Activated CD4-positive, alpha-beta T cell treated with anti-CD3 and anti-CD28 coated beads, Interleukin-2, amount 10 ng/mL, durations not matched to agents 7 days and 5 days (primary cell): ENCODE results near the gene OVCH1. TPM values are rescaled to one million over a fixed set of nuclear protein-coding genes. Genes with fewer than 3 reads are reported as not detected.
"Not testable (repeated sequence)": the region's sequence is repeated elsewhere in the genome, so short reads cannot be mapped to it uniquely, and the experiment has no call there.

Experiments
- CTCF ChIA-PET: fragments of 350-600 bp; sonication (Branson Sonifier 250); formaldehyde crosslinking; loops from one replicate; lab custom pipeline; 2021; ENCODE audit warnings: antibody characterized with exemption; lab: Charles Lee
- POLR2A ChIA-PET: fragments of 350-600 bp; sonication (Branson Sonifier 250); formaldehyde crosslinking; loops from one replicate; lab custom pipeline; 2021; ENCODE audit warnings: antibody characterized with exemption; lab: Charles Lee
- DNase-seq: peaks from one replicate; pipeline ENCODE4 v3.0.0-alpha.2; 2020
- H3K27ac Mint-ChIP-seq: one replicate; pipeline ENCODE4 v1.8.0; 2021; ENCODE audit warnings: mild to moderate bottlenecking, moderate library complexity, mixed read lengths
- H3K27me3 Mint-ChIP-seq: one replicate; pipeline ENCODE4 v1.8.0; 2021; ENCODE audit warnings: mixed read lengths
- H3K36me3 Mint-ChIP-seq: one replicate; pipeline ENCODE4 v1.8.0; 2021; ENCODE audit warnings: low read depth, mixed read lengths
- H3K4me1 Mint-ChIP-seq: one replicate; pipeline ENCODE4 v1.8.0; 2021; ENCODE audit warnings: mixed read lengths
- H3K4me3 Mint-ChIP-seq: one replicate; pipeline ENCODE4 v1.8.0; 2021; ENCODE audit warnings: mild to moderate bottlenecking, moderate library complexity, mixed read lengths
- H3K9me3 Mint-ChIP-seq: one replicate; pipeline ENCODE4 v1.8.0; 2021; ENCODE audit warnings: mixed read lengths
- total RNA-seq, 2 experiments: library from RNA; stranded (reverse); gene quantifications; one replicate each; pipeline ENCODE4 v1.2.3, GENCODE V29; 2021

The OVCH1 gene
- total RNA-seq, 2 experiments from 2014 or later, result not detected

DNA sequence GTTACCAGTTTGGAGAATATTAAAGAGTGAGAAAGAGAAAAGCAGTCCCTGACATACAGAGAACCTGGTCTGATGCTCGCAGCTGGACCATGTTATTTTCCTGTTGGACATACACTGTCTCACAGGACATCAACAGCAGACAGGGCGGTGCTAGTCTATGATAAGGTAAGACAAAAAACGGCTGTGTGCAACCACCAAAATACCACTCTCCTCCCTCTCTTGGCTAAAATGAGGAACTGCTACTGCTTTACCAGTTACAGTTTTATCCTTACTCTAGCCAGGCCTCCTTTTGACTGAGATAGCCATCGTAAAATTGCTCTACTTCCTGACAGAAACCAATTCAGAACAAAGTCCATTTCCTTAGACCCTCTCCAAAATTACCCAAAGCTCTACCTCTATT, 69.5 kb downstream of the OVCH1 start:
- Mint-ChIP-seq H3K27ac (no peak overlapping the region), H3K27me3 (peaks cover 13% of the 10 kb centered on the region), H3K36me3 (no peaks in the 10 kb centered on the region), H3K4me1 (no peaks in the 10 kb centered on the region), H3K9me3 (no peaks in the 10 kb centered on the region), H3K4me3 (no peak overlapping the region)
- ChIA-PET CTCF (no interaction called here), POLR2A (no interaction called here)
- DNase-seq, result no peak

DNA sequence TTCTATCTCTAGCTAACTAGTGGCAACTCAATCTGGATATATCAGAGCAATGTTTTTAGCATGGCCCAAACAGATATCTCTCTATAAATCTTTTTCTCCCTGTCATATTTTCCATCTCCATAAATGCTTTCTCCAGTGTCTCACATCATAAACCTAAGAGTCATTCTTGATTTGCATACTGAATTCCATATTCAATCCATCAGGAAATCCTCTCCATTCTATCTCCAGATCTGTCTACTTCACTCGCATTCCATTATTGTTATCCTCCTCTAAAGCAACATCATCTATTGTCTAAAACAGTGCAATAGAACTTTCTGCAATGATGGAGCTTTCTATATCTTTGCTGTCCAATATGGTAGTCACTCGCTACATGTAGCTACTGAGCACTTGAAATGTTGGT, 71.0 kb downstream of the OVCH1 start:
- ChIA-PET POLR2A (no interaction called here), CTCF (interaction anchor here (1.4 kb wide), 1 partner anchor 9 kb away, joined by 3 read pairs; no protein-coding TSS in a partner anchor)
- H3K9me3 Mint-ChIP-seq, result no peaks in the 10 kb centered on the region
- DNase-seq, result no peak
- H3K4me1 Mint-ChIP-seq, result no peaks in the 10 kb centered on the region
- no peak overlapping the region for H3K27ac Mint-ChIP-seq
- peaks cover 11% of the 10 kb centered on the region for H3K27me3 Mint-ChIP-seq
- H3K4me3 Mint-ChIP-seq, result no peak overlapping the region
- H3K36me3 Mint-ChIP-seq, result no peaks in the 10 kb centered on the region

- Mint-ChIP-seq H3K4me1 (no peaks in the 10 kb centered on the region), H3K36me3 (no peaks in the 10 kb centered on the region), H3K27ac (no peak overlapping the region), H3K4me3 (no peak overlapping the region), H3K27me3 (peaks cover 11% of the 10 kb centered on the region), H3K9me3 (no peaks in the 10 kb centered on the region)
- DNase-seq, result no peak
- ChIA-PET CTCF (interaction anchor here (1.4 kb wide), 1 partner anchor 10 kb away, joined by 3 read pairs; no protein-coding TSS in a partner anchor), POLR2A (no interaction called here)
Measured at GRCh38 chr12:29425722-29426121, 71.8 kb downstream of the OVCH1 start.

DNA sequence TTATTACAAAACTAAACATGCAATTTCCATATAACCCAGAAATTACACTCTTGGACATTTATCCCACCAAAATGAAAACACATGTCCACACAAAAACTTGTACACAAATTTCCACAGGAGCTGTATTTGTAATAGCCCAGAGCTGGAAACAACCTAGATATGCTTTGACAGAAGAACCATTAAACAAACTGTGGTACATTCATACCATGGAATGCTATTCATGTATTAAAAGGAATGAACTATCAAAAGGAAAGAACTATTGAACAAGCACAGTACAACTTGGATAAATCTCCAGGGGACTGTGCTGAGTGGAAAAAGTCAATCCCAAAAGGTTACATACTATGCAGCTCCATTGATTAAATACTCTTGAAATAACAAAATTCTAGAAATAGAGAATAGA, 80.7 kb downstream of the OVCH1 start:
- Mint-ChIP-seq H3K9me3 (no peaks in the 10 kb centered on the region), H3K27me3 (peaks cover 35% of the 10 kb centered on the region), H3K4me1 (no peaks in the 10 kb centered on the region), H3K27ac (no peak overlapping the region), H3K36me3 (no peaks in the 10 kb centered on the region), H3K4me3 (no peak overlapping the region)
- CTCF ChIA-PET, result no interaction called here
- no peak for DNase-seq
- POLR2A ChIA-PET, result no interaction called here

- Mint-ChIP-seq H3K4me3 (no peak overlapping the region), H3K36me3 (no peaks in the 10 kb centered on the region), H3K27ac (no peak overlapping the region), H3K27me3 (peaks cover 34% of the 10 kb centered on the region), H3K9me3 (no peaks in the 10 kb centered on the region), H3K4me1 (no peaks in the 10 kb centered on the region)
- DNase-seq, result no peak
- POLR2A ChIA-PET, result no interaction called here
- CTCF ChIA-PET, result no interaction called here
Measured at GRCh38 chr12:29415111-29415510, 82.4 kb downstream of the OVCH1 start.

GRCh38 chr12:29414368-29414767, 83.1 kb downstream of the OVCH1 start:
- no peak overlapping the region for H3K4me3 Mint-ChIP-seq
- POLR2A ChIA-PET, result no interaction called here
- H3K9me3 Mint-ChIP-seq, result no peaks in the 10 kb centered on the region
- CTCF ChIA-PET, result no interaction called here
- H3K4me1 Mint-ChIP-seq, result no peaks in the 10 kb centered on the region
- H3K36me3 Mint-ChIP-seq, result no peaks in the 10 kb centered on the region
- H3K27ac Mint-ChIP-seq, result no peak overlapping the region
- DNase-seq, result no peak
- peaks cover 32% of the 10 kb centered on the region for H3K27me3 Mint-ChIP-seq

GRCh38 chr12:29405561-29405960, 91.9 kb downstream of the OVCH1 start:
- Mint-ChIP-seq H3K27ac (no peak overlapping the region), H3K4me1 (no peaks in the 10 kb centered on the region), H3K36me3 (no peaks in the 10 kb centered on the region), H3K9me3 (no peaks in the 10 kb centered on the region), H3K4me3 (no peak overlapping the region), H3K27me3 (peaks cover 17% of the 10 kb centered on the region)
- ChIA-PET CTCF (no interaction called here), POLR2A (no interaction called here)
- DNase-seq, result no peak

- no peaks in the 10 kb centered on the region for H3K9me3 Mint-ChIP-seq
- peaks cover 16% of the 10 kb centered on the region for H3K27me3 Mint-ChIP-seq
- no peak overlapping the region for H3K27ac Mint-ChIP-seq
- CTCF ChIA-PET, result no interaction called here
- H3K4me1 Mint-ChIP-seq, result no peaks in the 10 kb centered on the region
- no peaks in the 10 kb centered on the region for H3K36me3 Mint-ChIP-seq
- DNase-seq, result no peak
- H3K4me3 Mint-ChIP-seq, result no peak overlapping the region
- POLR2A ChIA-PET, result no interaction called here
Measured at GRCh38 chr12:29403991-29404390, 93.5 kb downstream of the OVCH1 start.

DNA sequence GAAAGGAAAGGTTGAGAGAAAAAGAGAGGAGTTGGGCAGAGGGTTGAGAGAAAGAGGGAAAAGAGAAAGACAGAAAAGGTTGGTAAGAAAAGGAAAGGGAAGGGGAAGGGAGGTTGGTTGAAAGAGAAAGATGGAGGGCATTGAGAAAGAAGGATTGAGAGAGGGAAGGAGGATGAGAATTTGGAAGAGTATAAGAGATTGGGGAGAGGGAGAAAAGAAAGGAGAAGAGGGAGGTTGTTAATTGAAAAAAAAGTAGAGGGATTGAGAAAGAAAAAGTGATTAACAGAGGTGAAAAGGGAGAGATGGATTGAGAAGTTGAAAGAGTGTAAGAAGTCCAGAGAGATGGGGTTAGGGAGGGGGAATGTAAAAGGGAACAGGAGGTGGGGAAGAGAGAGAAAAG, 95.0 kb downstream of the OVCH1 start:
- H3K9me3 Mint-ChIP-seq, result no peaks in the 10 kb centered on the region
- POLR2A ChIA-PET, result no interaction called here

DNA sequence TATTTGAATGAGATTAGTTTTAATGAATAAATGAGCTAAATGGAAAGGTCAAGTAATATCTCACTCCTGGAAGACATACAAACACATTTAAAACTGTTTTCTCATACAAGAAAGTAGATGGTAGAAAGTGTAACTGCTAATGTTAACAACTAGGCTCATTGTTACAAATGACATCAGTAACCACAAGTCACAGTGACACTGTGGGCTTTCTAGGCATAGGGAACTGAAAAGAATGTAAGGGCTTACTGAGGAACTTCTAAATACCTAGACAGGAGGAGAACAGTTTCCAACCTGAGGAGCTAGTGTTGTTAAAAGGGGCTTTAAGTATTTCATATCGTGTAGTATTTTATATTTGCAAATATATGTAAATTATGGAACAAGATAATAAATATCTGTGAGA, 99.0 kb downstream of the OVCH1 start:
- ChIA-PET CTCF (no interaction called here), POLR2A (no interaction called here)
- Mint-ChIP-seq H3K4me3 (no peak overlapping the region), H3K27me3 (peaks cover 18% of the 10 kb centered on the region), H3K9me3 (no peaks in the 10 kb centered on the region), H3K4me1 (no peaks in the 10 kb centered on the region), H3K36me3 (no peaks in the 10 kb centered on the region), H3K27ac (no peak overlapping the region)
- no peak for DNase-seq

More for the DNA sequence above, 95.0 kb downstream of the OVCH1 start:
- H3K4me1 Mint-ChIP-seq, result no peaks in the 10 kb centered on the region
- H3K36me3 Mint-ChIP-seq, result no peaks in the 10 kb centered on the region
- no peak overlapping the region for H3K27ac Mint-ChIP-seq
- no peak overlapping the region for H3K4me3 Mint-ChIP-seq
- H3K27me3 Mint-ChIP-seq, result peaks cover 19% of the 10 kb centered on the region
- CTCF ChIA-PET, result no interaction called here
- DNase-seq, result no peak

GRCh38 chr12:29396774-29397173, 100.7 kb downstream of the OVCH1 start:
- Mint-ChIP-seq H3K4me3 (no peak overlapping the region), H3K4me1 (no peaks in the 10 kb centered on the region), H3K27me3 (peaks cover 9% of the 10 kb centered on the region), H3K36me3 (no peaks in the 10 kb centered on the region), H3K9me3 (no peaks in the 10 kb centered on the region), H3K27ac (no peak overlapping the region)
- DNase-seq, result no peak
- CTCF ChIA-PET, result no interaction called here
- POLR2A ChIA-PET, result interaction anchor here (0.6 kb wide), 1 partner anchor 35 kb away, joined by 4 read pairs; no protein-coding TSS in a partner anchor

GRCh38 chr12:29395356-29395755, 102.1 kb downstream of the OVCH1 start:
- POLR2A ChIA-PET, result no interaction called here

DNA sequence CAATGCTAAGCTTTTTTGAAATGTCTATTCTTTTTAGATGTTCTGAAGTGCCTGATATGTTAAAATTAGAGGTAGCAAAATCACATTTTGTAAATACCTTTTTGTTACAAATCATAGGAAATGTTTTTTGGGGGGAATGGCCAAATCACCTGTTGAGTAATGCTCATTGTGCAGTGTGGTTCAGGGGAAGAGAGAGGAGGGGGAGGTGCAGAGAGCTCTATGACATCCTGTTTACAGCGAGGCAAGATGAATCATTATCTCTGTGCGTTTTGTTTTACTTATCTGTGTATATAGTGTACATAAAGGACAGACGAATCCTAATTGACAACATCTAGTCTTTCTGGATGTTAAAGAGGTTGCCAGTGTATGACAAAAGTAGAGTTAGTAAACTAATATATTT, 107.1 kb downstream of the OVCH1 start:
- DNase-seq, result peak; percentile 64
- POLR2A ChIA-PET, result interaction anchor here (0.8 kb wide), 1 partner anchor 10 kb away, joined by 4 read pairs; the partner anchor contains the start of gene ERGIC2

More at GRCh38 chr12:29395356-29395755, 102.1 kb downstream of the OVCH1 start:
- no peak for DNase-seq
- peaks cover 11% of the 10 kb centered on the region for H3K4me1 Mint-ChIP-seq
- CTCF ChIA-PET, result no interaction called here
- no peak overlapping the region for H3K4me3 Mint-ChIP-seq
- no peak overlapping the region for H3K27ac Mint-ChIP-seq
- peaks cover 8% of the 10 kb centered on the region for H3K36me3 Mint-ChIP-seq
- H3K27me3 Mint-ChIP-seq, result peaks cover 6% of the 10 kb centered on the region
- peaks cover 6% of the 10 kb centered on the region for H3K9me3 Mint-ChIP-seq

DNA sequence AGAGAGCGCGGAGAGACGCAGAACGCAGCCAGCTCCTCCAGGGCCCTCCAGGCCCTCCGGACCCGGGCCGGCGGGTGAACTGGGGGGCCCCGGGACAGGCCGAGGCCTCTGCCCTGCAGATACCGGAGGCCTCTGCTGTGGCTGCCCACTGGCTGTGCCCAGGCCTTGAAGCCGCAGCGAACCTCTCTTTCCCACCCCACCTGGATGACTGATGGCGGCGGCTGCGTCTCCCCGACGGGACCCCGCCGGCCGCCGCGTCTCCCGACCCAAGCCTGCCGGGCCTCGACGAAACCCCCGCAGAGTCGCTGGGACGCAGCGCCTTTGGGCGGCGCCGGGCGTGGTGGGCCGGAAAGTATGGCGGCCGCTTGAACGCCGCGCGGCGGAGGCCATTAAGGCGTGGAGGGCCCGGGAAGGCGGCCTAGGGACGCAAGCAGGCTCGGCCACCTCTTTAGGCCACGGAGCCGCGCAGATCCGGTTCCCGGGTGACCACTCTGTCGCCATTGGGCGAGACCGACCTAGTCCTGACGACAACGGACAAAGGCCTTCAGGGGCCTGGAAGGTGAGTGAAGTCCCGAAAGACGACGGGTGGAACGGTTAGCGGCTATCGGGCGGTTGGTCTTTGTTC, 108.1 kb downstream of the OVCH1 start:
- ChIA-PET POLR2A (no interaction called here), CTCF (no interaction called here)
- Mint-ChIP-seq H3K9me3 (peaks cover 13% of the 10 kb centered on the region), H3K27ac (peak overlapping the region; percentile 94), H3K36me3 (peaks cover 14% of the 10 kb centered on the region), H3K4me1 (peaks cover 18% of the 10 kb centered on the region), H3K4me3 (no peak overlapping the region), H3K27me3 (no peaks in the 10 kb centered on the region)
- DNase-seq, result no peak

More for the DNA sequence above, 107.1 kb downstream of the OVCH1 start:
- H3K27me3 Mint-ChIP-seq, CTCF ChIA-PET: not testable (repeated sequence)
- peaks cover 14% of the 10 kb centered on the region for H3K36me3 Mint-ChIP-seq
- peak overlapping the region; percentile 94 for H3K27ac Mint-ChIP-seq
- peak overlapping the region; percentile 44 for H3K4me3 Mint-ChIP-seq
- H3K9me3 Mint-ChIP-seq, result peaks cover 13% of the 10 kb centered on the region
- peaks cover 18% of the 10 kb centered on the region for H3K4me1 Mint-ChIP-seq
